SK-N-SH treated with all-trans-retinoic acid at 6 μM for 48 hours (cell line): ENCODE results near the gene IL22RA2.

Experiments
- ISL1 ChIP-seq: fragments of 250-450 bp; sonication (Bioruptor Pico); IDR thresholded peaks from 2 replicates; pipeline ENCODE4 v2.1.2; 2022; ENCODE audit warnings: mild to moderate bottlenecking, moderate library complexity
- TOX ChIP-seq: fragments of 250-450 bp; sonication (Bioruptor Pico); IDR thresholded peaks from 2 replicates; pipeline ENCODE4 v1.8.0; 2021; ENCODE audit warnings: mild to moderate bottlenecking, moderate library complexity, borderline replicate concordance
- ZC3H10 ChIP-seq: fragments of 250-450 bp; sonication (Bioruptor Pico); IDR thresholded peaks from 2 replicates; pipeline ENCODE4 v1.5.1; 2021; ENCODE audit warnings: mild to moderate bottlenecking, moderate library complexity
- ZFP3 ChIP-seq: fragments of 250-450 bp; sonication (Bioruptor Pico); IDR thresholded peaks from 2 replicates; pipeline ENCODE4 v1.5.0; 2020; ENCODE audit warnings: mild to moderate bottlenecking, moderate library complexity
- ZNF565 ChIP-seq: fragments of 450-650 bp; formaldehyde crosslinking; conservative IDR thresholded peaks from 2 replicates; pipeline ENCODE4 v1.5.0; 2020; ENCODE audit warnings: low read depth, mild to moderate bottlenecking, moderate library complexity
- ZNF8 ChIP-seq: fragments of 450-650 bp; formaldehyde crosslinking; IDR thresholded peaks from 2 replicates; pipeline ENCODE4 v1.5.0; 2020; ENCODE audit warnings: mild to moderate bottlenecking, moderate library complexity
- TF ChIP-seq, protein P1 (sequence below): fragments of 250-450 bp; sonication (Bioruptor Pico); IDR thresholded peaks from 2 replicates; pipeline ENCODE4 v1.8.0; 2020; ENCODE audit warnings: mild to moderate bottlenecking, moderate library complexity, borderline replicate concordance

DNA sequence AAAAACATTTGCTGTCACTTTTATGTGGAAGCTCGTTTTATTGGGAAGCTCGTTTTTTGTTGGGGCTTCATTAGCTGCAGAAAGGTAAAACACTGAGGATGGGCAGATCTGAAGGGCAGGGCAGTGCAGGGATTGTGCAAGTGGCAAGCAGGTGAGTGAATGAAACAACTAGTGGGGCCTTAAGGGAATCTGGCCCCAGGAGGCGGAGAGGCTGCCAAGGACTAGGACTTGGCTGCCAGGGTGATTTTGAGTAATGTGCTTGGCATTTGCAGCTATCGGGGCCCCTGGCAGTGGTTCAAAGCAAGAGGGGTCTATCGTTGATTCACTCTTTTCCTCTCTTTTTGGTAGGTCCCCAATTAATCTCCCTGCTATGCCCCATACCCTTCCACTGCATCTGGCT lies 11.5 kb downstream of the IL22RA2 start:
- no peak for TF ChIP-seq TOX (CRISPR knock-in tag)
- no peak for TF ChIP-seq ZNF8
- no peak for TF ChIP-seq ZFP3
- TF ChIP-seq, protein P1, sequence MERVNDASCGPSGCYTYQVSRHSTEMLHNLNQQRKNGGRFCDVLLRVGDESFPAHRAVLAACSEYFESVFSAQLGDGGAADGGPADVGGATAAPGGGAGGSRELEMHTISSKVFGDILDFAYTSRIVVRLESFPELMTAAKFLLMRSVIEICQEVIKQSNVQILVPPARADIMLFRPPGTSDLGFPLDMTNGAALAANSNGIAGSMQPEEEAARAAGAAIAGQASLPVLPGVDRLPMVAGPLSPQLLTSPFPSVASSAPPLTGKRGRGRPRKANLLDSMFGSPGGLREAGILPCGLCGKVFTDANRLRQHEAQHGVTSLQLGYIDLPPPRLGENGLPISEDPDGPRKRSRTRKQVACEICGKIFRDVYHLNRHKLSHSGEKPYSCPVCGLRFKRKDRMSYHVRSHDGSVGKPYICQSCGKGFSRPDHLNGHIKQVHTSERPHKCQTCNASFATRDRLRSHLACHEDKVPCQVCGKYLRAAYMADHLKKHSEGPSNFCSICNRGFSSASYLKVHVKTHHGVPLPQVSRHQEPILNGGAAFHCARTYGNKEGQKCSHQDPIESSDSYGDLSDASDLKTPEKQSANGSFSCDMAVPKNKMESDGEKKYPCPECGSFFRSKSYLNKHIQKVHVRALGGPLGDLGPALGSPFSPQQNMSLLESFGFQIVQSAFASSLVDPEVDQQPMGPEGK, result no peak
- no peak for TF ChIP-seq ZNF565 (CRISPR knock-in tag)
- TF ChIP-seq ZC3H10 (CRISPR knock-in tag), result no peak
- TF ChIP-seq ISL1 (CRISPR knock-in tag), result no peak
